Loucy (cell line): ENCODE results near the gene RGS5.

Experiments
- H2AFZ ChIP-seq: fragments of 200-600 bp; sonication (generic); 2 replicates; pipeline ENCODE4 v1.6.0; 2016; ENCODE audit warnings: antibody characterized with exemption, mild to moderate bottlenecking, low read length, moderate library complexity
- H3F3A ChIP-seq: fragments of 200-600 bp; 2 replicates; pipeline ENCODE4 v1.6.0; 2016; ENCODE audit warnings: antibody characterized with exemption, low read depth, mild to moderate bottlenecking
- H3K27me3 ChIP-seq: fragments of 200-600 bp; sonication (generic); 2 replicates; pipeline ENCODE4 v1.6.1; 2014; ENCODE audit warnings: low read length, mild to moderate bottlenecking; ENCODE audit not compliant: insufficient read depth, poor library complexity, severe bottlenecking
- H3K36me3 ChIP-seq: fragments of 200-600 bp; sonication (generic); 2 replicates; pipeline ENCODE4 v1.6.1; 2016; ENCODE audit warnings: low read length; ENCODE audit not compliant: insufficient read depth
- H3K4me1 ChIP-seq: fragments of 200-600 bp; sonication (generic); 2 replicates; pipeline ENCODE4 v1.5.1; 2014; ENCODE audit warnings: low read length, mild to moderate bottlenecking; ENCODE audit not compliant: insufficient read depth, poor library complexity, severe bottlenecking
- H3K4me2 ChIP-seq: fragments of 200-600 bp; sonication (generic); 2 replicates; pipeline ENCODE4 v1.6.0; 2014; ENCODE audit warnings: antibody characterized with exemption, low read length, low read depth, mild to moderate bottlenecking; ENCODE audit not compliant: poor library complexity, severe bottlenecking
- H3K4me3 ChIP-seq: fragments of 200-600 bp; sonication (generic); 2 replicates; pipeline ENCODE4 v1.5.1; 2014; ENCODE audit warnings: low read length, mild to moderate bottlenecking, mixed read lengths; ENCODE audit not compliant: poor library complexity, severe bottlenecking
- H3K79me2 ChIP-seq: fragments of 200-600 bp; sonication (generic); 2 replicates; pipeline ENCODE4 v1.6.1; 2014; ENCODE audit warnings: low read length; ENCODE audit not compliant: insufficient read depth
- H3K9ac ChIP-seq: fragments of 200-600 bp; sonication (generic); 2 replicates; pipeline ENCODE4 v1.6.0; 2014; ENCODE audit warnings: mild to moderate bottlenecking, low read depth, low read length, moderate library complexity; ENCODE audit not compliant: poor library complexity, severe bottlenecking
- H3K9me2 ChIP-seq: fragments of 200-600 bp; sonication (generic); replicated peaks from 2 replicates; pipeline ENCODE4 v1.6.1; 2016; ENCODE audit warnings: low read depth, low read length, mixed read lengths
- H3K9me3 ChIP-seq: fragments of 200-600 bp; sonication (generic); 2 replicates; pipeline ENCODE4 v1.6.1; 2014; ENCODE audit warnings: mild to moderate bottlenecking, antibody characterized with exemption, low read length, low read depth; ENCODE audit not compliant: insufficient read depth
- H4K20me1 ChIP-seq: fragments of 200-600 bp; sonication (generic); 2 replicates; pipeline ENCODE4 v1.6.0; 2014; ENCODE audit warnings: antibody characterized with exemption, low read length, mild to moderate bottlenecking; ENCODE audit not compliant: insufficient read depth, poor library complexity, severe bottlenecking
- EZH2phosphoT487 ChIP-seq: fragments of 200-600 bp; IDR thresholded peaks from 2 replicates; pipeline ENCODE4 v1.6.1; 2018; ENCODE audit warnings: antibody characterized with exemption, mild to moderate bottlenecking, moderate library complexity, borderline replicate concordance
- TF ChIP-seq, protein P1 (sequence below): fragments of 200-600 bp; sonication (generic); conservative IDR thresholded peaks from 2 replicates; pipeline ENCODE4 v1.5.1; 2014; ENCODE audit warnings: mild to moderate bottlenecking, antibody characterized with exemption, low read length

RGS5 gene

DNA sequence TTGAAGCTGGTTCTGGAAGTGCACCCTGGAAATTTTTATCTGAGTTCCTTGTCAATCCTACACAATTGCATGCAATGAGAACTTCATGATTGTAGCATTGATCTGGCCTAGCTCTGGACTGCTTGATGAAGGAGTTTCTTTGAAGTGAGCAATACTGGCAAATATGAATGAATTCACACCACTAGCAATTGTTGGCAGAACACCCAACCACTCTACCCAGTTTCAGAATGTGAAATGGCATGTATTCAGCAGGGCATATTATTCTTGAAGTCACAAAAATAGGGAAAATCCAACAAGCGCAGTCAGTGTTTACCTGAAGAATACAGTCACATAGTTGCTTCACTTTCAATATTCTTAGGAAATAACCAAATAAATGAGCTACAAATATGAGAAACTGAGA, 57.3 kb downstream of the RGS5 start:
- Histone ChIP-seq H3K36me3 (no peaks in the 10 kb centered on the region), H3K4me2 (no peak overlapping the region), H3K79me2 (no peaks in the 10 kb centered on the region), H3K9me3 (no peaks in the 10 kb centered on the region), H2AFZ (no peak overlapping the region), H3F3A (no peaks in the 10 kb centered on the region), H3K4me3 (no peak overlapping the region), H3K9me2 (no peaks in the 10 kb centered on the region), H4K20me1 (no peaks in the 10 kb centered on the region), H3K27me3 (no peaks in the 10 kb centered on the region), H3K9ac (no peak overlapping the region), H3K4me1 (no peaks in the 10 kb centered on the region)
- TF ChIP-seq EZH2phosphoT487, result no peak
- TF ChIP-seq, protein P1, sequence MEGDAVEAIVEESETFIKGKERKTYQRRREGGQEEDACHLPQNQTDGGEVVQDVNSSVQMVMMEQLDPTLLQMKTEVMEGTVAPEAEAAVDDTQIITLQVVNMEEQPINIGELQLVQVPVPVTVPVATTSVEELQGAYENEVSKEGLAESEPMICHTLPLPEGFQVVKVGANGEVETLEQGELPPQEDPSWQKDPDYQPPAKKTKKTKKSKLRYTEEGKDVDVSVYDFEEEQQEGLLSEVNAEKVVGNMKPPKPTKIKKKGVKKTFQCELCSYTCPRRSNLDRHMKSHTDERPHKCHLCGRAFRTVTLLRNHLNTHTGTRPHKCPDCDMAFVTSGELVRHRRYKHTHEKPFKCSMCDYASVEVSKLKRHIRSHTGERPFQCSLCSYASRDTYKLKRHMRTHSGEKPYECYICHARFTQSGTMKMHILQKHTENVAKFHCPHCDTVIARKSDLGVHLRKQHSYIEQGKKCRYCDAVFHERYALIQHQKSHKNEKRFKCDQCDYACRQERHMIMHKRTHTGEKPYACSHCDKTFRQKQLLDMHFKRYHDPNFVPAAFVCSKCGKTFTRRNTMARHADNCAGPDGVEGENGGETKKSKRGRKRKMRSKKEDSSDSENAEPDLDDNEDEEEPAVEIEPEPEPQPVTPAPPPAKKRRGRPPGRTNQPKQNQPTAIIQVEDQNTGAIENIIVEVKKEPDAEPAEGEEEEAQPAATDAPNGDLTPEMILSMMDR, result no peak

DNA sequence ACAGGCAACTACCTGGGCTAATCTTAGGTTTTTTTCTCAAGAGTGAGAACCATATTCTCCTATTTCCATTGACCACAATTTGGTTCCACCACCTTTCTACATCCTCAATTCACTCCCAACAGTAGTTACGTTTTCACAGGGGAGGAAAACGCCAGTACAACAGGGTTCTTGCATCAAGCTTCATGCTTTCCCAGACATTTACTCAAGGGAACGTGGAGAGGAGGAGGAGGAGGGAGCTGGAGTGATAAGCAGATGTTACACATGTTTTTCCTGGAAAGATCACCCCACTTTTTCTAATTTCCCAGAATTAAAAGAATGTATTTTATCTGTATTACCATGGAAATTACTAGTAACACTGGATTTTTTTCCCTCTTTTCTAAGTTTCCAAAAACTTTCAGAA, 58.3 kb downstream of the RGS5 start:
- no peaks in the 10 kb centered on the region for H3K27me3 ChIP-seq
- H3K36me3 ChIP-seq, result no peaks in the 10 kb centered on the region
- no peak overlapping the region for H2AFZ ChIP-seq
- H3K9ac ChIP-seq, result no peak overlapping the region
- TF ChIP-seq EZH2phosphoT487, result no peak
- TF ChIP-seq, protein P1, result no peak
- H3K4me2 ChIP-seq, result no peak overlapping the region
- H3K4me3 ChIP-seq, result no peak overlapping the region
- no peaks in the 10 kb centered on the region for H3K9me2 ChIP-seq
- no peaks in the 10 kb centered on the region for H3F3A ChIP-seq
- no peaks in the 10 kb centered on the region for H3K79me2 ChIP-seq
- no peaks in the 10 kb centered on the region for H4K20me1 ChIP-seq
- H3K4me1 ChIP-seq, result no peaks in the 10 kb centered on the region
- H3K9me3 ChIP-seq, result no peaks in the 10 kb centered on the region

DNA sequence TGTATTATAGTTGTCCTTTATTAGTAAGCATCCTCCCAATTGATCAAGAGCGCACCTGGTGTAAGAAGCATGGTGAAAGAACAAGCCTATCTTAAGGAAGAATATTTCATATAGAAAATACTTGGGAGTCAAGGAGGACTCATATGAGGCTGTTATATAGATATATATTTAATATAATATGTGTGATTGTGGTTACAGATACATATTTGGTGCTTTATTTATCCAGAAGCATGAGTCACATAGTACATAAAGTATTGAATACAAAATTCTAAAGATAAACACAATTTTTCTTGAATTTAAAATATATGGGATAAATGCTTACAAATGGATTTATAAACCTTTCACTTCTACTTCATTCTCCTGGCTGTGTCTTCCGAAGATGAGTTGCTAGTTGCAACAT, 60.6 kb downstream of the RGS5 start:
- Histone ChIP-seq H3K9me2 (no peaks in the 10 kb centered on the region), H3K27me3 (no peaks in the 10 kb centered on the region), H3K4me3 (no peak overlapping the region), H3K36me3 (no peaks in the 10 kb centered on the region), H3K4me1 (peaks cover 6% of the 10 kb centered on the region), H2AFZ (no peak overlapping the region), H3F3A (no peaks in the 10 kb centered on the region), H3K9me3 (no peaks in the 10 kb centered on the region), H3K4me2 (no peak overlapping the region), H4K20me1 (no peaks in the 10 kb centered on the region), H3K79me2 (no peaks in the 10 kb centered on the region), H3K9ac (no peak overlapping the region)
- TF ChIP-seq EZH2phosphoT487, result no peak
- TF ChIP-seq, protein P1, result no peak
